Ectodermal cell (in vitro differentiated cells): ENCODE data around the gene SERBP1.
"Not testable (repeated sequence)": the region's sequence is repeated elsewhere in the genome, so short reads cannot be mapped to it uniquely, and the experiment has no call there.

Experiments
- H3K27ac ChIP-seq: 2 replicates; pipeline ENCODE4 v1.7.0; 2013; ENCODE audit warnings: mild to moderate bottlenecking, low read depth, low read length; ENCODE audit not compliant: insufficient read depth, poor library complexity, severe bottlenecking
- H3K27me3 ChIP-seq: 2 replicates; pipeline ENCODE4 v1.7.0; 2013; ENCODE audit warnings: mild to moderate bottlenecking, low read length; ENCODE audit not compliant: insufficient read depth, control insufficient read depth, poor library complexity, severe bottlenecking
- H3K36me3 ChIP-seq: one replicate; pipeline ENCODE4 v1.7.0; 2013; ENCODE audit warnings: low read length; ENCODE audit not compliant: control insufficient read depth, insufficient read depth
- H3K4me1 ChIP-seq: one replicate; pipeline ENCODE4 v1.7.0; 2013; ENCODE audit warnings: low read length; ENCODE audit not compliant: control insufficient read depth, insufficient read depth
- H3K4me3 ChIP-seq: 2 replicates; pipeline ENCODE4 v1.7.0; 2013; ENCODE audit warnings: low read depth, low read length, control low read depth; ENCODE audit not compliant: insufficient read depth
- H3K9me3 ChIP-seq: 2 replicates; pipeline ENCODE4 v1.7.0; 2013; ENCODE audit warnings: mild to moderate bottlenecking, low read length, moderate library complexity; ENCODE audit not compliant: control insufficient read depth
- WGBS, 2 experiments: methylation state at CpG; one replicate each; pipeline ENCODE4 v1.1.7; 2013; ENCODE audit warnings: missing lambda C conversion rate in 2 of 2; 5-methylcytosine and 5-hydroxymethylcytosine counted together

SERBP1 gene

DNA sequence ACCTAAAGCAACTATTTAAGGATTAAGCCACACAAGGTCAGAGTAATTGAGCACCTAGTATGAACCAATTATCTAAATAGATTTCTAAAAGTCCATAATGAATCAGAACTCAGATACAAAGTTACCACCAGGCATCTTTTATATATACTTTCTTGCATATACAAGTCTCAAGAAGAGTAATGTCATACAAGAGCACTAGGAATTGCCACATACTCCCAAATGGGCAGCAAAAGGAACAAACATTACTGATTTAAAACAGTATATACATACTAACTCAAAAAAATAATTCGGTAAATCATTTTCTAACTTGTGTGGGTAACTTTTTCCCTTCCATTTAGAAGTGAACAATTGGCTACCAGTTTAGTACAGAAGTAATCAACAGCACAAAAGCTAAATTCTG is 22.1 kb downstream of the SERBP1 start:
- Histone ChIP-seq H3K9me3 (no peaks in the 10 kb centered on the region), H3K27ac (no peak overlapping the region), H3K4me1 (no peaks in the 10 kb centered on the region), H3K36me3 (peaks cover 3% of the 10 kb centered on the region), H3K27me3 (no peaks in the 10 kb centered on the region), H3K4me3 (no peak overlapping the region)
- WGBS, 2 experiments: 100% methylated on average over 1 of the region's 1 CpG; no CpG with 5 or more reads in 1 of the 2 experiments

DNA sequence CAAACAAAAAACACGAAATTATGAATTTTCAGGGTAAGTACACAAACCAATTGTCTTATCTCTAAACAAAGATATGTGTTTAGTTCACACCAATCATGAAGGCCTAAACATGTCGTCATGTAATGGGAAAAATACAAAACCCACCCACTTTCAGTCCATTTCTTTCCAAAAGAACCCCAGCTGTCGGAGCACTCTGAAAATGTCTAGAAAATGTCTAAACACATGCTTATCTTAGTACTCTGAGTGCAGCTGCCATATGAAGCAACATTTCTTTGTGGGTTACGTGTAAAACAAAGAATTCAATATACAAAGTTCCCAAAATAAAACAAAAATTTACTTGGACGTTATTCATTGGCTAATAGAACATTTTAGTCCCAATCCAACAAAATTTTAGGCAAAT is 22.7 kb downstream of the SERBP1 start:
- H3K4me3 ChIP-seq: no peak overlapping the region
- no peaks in the 10 kb centered on the region for H3K36me3 ChIP-seq
- no peaks in the 10 kb centered on the region for H3K4me1 ChIP-seq
- H3K27ac ChIP-seq: no peak overlapping the region
- H3K27me3 ChIP-seq: no peaks in the 10 kb centered on the region
- H3K9me3 ChIP-seq: no peaks in the 10 kb centered on the region
- 93 to 94% methylated on average over 5 of the region's 5 CpGs for WGBS, 2 experiments

DNA sequence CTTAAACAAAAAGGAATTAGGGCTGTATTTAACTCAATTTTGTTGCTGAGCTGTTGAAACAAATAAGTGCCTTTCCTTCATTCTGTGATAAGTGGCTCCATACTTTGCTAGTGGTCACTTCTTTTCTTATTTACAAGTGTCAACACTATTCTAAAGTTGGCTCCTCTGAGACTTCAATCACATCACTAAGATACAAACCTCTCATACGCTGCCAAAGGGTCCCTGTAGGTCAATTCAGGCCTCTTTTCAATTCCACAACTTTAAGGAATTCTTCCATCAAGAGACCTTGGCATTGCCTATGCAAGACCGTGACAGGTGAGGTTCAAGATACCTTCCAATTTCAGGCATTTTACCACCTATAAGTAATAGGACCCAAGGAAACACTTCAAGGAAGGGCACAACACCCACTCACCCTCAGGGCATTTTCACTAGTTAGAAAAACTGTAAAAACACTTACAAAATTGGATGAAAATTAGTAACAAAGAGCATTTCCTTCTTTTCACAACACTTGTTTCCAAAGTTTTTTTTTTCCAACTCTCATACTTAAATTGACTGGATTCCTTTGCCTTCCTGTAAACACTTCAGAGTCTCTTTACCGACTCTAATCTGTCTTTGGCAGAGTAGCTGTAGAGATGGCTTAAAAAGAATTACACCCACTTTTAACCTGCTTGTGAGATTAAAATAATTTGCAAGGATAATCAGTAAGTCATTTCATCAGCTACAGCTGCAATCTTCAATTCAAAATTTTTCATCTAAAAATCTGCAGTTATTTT is 24.5 kb downstream of the SERBP1 start:
- no peaks in the 10 kb centered on the region for H3K27me3 ChIP-seq
- WGBS, 2 experiments: 94 to 95% methylated on average over 3 of the region's 3 CpGs
- no peak overlapping the region for H3K27ac ChIP-seq
- H3K36me3 ChIP-seq: no peaks in the 10 kb centered on the region
- H3K4me1 ChIP-seq: no peaks in the 10 kb centered on the region
- H3K9me3 ChIP-seq: no peaks in the 10 kb centered on the region
- no peak overlapping the region for H3K4me3 ChIP-seq

DNA sequence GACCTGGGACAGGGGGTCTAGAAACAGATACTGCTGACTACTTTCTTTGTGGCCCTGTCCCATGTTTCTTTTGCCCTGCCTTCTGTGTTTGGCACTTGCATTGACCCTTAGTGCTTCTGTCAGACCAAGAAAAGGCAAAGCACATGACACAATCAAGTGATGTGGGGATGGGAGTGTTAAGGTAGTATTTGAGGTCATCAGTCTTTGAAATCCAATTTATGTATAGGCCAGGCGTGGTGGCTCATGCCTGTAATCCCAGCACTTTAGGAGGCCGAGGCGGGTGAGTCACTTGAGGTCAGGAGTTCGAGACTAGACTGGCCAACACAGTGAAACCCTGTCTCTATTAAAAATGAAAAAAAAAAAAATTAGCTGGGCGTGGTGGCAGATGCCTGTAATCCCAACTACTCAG is 26.0 kb downstream of the SERBP1 start:
- Histone ChIP-seq H3K4me1 (peaks cover 3% of the 10 kb centered on the region), H3K9me3 (no peaks in the 10 kb centered on the region), H3K4me3 (no peak overlapping the region), H3K27me3 (no peaks in the 10 kb centered on the region), H3K36me3 (no peaks in the 10 kb centered on the region), H3K27ac (no peak overlapping the region)
- WGBS, 2 experiments: 71 to 72% methylated on average over 5 of the region's 5 CpGs

DNA sequence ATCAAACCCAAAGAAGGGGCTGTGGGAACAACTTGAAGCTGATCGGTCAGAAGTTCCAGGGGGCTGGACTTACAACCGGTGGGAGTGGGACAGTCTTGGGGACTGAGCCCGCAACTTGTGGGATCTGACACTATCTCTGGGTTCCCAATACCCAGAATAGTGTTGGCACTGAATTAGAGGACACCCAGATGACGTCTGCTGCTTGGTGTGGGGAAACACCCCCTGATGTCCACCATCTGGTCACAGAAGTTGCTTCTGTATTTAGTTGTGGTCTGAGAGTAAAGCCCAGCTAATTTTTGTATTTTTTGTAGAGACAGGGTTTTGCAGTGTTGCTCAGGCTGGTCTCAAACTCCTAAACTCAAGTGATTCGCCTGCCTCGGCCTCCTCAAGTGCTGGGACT is 28.8 kb downstream of the SERBP1 start:
- H3K27me3 ChIP-seq: no peaks in the 10 kb centered on the region
- no peaks in the 10 kb centered on the region for H3K9me3 ChIP-seq
- no peaks in the 10 kb centered on the region for H3K36me3 ChIP-seq

DNA sequence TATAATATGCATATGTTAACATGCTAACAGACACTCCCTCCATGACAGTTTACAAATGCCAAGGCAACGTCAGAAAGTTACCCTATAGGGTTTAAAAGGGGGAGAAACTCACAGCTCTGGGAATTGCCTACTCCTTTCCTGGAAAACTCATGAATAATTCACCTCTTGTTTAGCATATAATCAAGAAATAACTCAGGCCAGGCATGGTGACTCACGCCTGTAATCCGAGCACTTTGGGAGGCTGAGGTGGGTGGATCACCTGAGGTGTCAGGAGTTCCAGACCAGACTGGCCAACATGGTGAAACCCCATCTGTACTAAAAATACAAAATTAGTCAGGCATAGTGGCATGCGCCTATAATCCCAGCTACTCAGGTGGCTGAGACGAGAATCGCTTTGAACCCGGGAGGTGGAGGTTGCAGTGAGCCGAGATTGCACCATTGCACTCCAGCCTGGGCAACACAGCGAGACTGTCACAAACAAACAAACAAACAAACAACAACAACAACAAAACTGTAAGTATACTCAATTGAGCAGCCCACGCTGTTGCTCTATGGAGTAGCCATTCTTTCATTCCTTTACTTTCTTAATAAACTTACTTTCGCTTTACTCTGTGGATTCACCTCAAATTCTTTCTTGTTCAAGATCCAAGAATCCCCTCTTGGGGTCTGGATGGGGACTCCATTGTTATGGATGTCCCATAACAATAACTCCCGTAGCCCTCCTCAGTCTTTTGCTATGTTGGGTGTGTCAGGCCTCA is 30.0 kb downstream of the SERBP1 start:
- WGBS, 2 experiments: 90 to 91% methylated on average over 12 of the region's 12 CpGs
- not testable (repeated sequence) for H3K27me3 ChIP-seq, H3K4me1 ChIP-seq, H3K27ac ChIP-seq, H3K4me3 ChIP-seq, H3K9me3 ChIP-seq, H3K36me3 ChIP-seq

More for the DNA sequence above, 28.8 kb downstream of the SERBP1 start:
- no peak overlapping the region for H3K4me3 ChIP-seq
- 93 to 95% methylated on average over 6 of the region's 6 CpGs for WGBS, 2 experiments
- peaks cover 4% of the 10 kb centered on the region for H3K4me1 ChIP-seq
- H3K27ac ChIP-seq: no peak overlapping the region

DNA sequence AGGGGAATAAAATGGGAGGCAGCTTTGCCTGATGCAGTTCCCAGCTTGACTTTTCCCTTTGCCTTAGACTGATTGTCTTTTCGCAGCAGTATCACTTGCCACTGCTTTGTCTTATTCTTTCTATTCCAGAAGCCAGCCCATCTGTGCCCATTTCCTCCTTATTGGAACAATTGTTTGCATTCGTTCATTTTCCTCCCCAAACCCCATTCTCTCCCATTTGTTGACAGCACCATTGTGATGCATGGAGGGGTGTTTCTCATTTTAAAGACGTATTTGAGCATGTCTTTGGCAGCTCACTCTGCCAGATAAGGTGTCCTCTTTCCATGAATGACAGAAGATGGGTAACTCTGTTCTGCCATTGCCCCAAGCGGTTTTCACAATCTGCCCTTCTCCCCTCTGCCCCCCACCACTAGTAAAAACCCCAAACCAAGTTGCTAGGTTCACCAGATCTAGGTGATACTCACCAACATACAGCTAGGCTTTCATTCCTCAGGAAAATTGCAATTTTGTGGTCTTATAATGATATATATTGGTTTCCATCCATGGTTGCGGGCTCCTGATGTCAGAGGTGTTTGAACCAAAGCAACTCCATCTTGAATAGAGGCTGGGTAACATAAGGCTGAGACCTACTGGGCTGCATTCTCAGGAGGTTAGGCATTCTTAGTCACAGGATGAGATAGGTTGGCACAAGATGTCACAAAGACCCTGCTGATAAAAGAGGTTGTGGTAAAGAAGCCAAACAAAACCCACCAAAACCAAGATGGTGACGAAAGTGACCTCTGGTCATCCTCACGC is 30.8 kb downstream of the SERBP1 start:
- Histone ChIP-seq H3K36me3 (no peaks in the 10 kb centered on the region), H3K27ac (no peak overlapping the region), H3K27me3 (no peaks in the 10 kb centered on the region), H3K9me3 (no peaks in the 10 kb centered on the region), H3K4me3 (no peak overlapping the region), H3K4me1 (peaks cover 4% of the 10 kb centered on the region)
- WGBS, 2 experiments: 60 to 65% methylated on average over 4 to 5 of the region's 7 CpGs

DNA sequence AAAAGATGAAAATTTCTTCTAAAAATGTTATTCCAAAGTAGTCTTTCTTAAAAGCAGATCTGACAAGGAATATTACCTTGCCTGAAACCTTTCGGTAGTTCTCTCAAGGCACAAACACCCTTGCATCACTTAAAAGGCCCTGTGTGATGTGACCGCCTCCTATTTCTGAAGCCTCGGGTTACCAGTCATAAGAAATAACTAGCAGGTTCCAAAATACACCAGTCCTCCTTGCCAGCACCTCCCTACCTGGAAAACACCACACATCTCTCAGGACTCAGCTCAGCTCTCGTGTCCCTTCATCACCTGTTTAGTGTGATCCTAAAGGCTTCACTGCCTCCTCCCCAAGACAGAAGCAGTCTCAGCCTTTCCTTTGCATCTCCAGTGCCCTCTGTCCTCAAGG is 35.7 kb downstream of the SERBP1 start:
- Histone ChIP-seq H3K4me3 (no peak overlapping the region), H3K4me1 (peaks cover 4% of the 10 kb centered on the region), H3K27ac (no peak overlapping the region), H3K9me3 (no peaks in the 10 kb centered on the region), H3K36me3 (no peaks in the 10 kb centered on the region), H3K27me3 (no peaks in the 10 kb centered on the region)
- 93 to 94% methylated on average over 4 of the region's 4 CpGs for WGBS, 2 experiments

DNA sequence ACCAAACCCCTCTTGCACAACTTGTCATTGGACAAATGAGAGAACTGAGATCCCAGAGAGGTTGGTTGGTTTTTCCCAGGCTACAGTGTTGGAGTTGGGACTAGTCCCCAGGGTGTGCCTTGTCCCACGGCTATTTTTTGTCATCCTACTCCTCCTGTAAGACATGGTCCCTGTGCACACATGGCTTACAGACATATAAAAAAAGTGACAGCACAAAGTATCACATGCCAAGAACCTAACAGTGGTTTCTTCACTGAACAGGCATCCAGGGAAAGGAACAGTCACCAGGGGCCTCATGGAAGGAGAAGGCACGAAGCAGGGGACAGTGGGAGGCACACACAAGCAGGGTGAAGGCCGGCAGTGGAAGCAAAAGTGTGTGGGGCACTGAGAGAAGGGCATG is 36.5 kb downstream of the SERBP1 start:
- Histone ChIP-seq H3K27ac (no peak overlapping the region), H3K36me3 (no peaks in the 10 kb centered on the region), H3K4me3 (no peak overlapping the region), H3K4me1 (no peaks in the 10 kb centered on the region), H3K27me3 (no peaks in the 10 kb centered on the region), H3K9me3 (no peaks in the 10 kb centered on the region)
- 91 to 94% methylated on average over 3 of the region's 3 CpGs for WGBS, 2 experiments

DNA sequence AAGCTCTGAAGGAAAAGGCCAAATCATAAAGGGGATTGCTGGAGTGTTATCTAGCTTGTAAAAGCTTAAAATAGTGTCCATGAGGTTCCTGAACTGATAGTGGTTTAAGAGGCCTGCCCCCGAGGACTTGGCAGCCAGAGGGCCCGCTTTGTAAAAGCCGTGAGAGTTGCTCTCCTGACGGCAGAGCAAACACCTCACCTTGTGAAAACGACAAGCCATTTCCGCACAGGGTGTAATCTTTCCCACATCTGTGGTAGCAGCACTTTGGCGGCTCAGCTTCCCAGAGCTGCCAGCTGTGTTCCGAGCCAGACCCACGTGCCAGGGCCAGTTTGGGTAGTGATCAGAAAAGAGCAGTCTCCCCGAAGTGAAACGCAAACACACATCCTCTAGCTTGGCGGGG is 37.0 kb downstream of the SERBP1 start:
- no peak overlapping the region for H3K4me3 ChIP-seq
- no peaks in the 10 kb centered on the region for H3K36me3 ChIP-seq
- H3K9me3 ChIP-seq: no peaks in the 10 kb centered on the region
- H3K27me3 ChIP-seq: no peaks in the 10 kb centered on the region
- 89 to 92% methylated on average over 12 of the region's 12 CpGs for WGBS, 2 experiments
- no peak overlapping the region for H3K27ac ChIP-seq
- H3K4me1 ChIP-seq: no peaks in the 10 kb centered on the region
